ENCODE data around the gene KPNA2. TPM values are rescaled to one million over a fixed set of nuclear protein-coding genes. Genes with fewer than 3 reads are reported as not detected.
"Not testable (repeated sequence)": the region's sequence is repeated elsewhere in the genome, so short reads cannot be mapped to it uniquely, and the experiment has no call there.

Gene KPNA2
- total RNA-seq, 2 donors from 2014 or later = 136 to 227 TPM

DNA sequence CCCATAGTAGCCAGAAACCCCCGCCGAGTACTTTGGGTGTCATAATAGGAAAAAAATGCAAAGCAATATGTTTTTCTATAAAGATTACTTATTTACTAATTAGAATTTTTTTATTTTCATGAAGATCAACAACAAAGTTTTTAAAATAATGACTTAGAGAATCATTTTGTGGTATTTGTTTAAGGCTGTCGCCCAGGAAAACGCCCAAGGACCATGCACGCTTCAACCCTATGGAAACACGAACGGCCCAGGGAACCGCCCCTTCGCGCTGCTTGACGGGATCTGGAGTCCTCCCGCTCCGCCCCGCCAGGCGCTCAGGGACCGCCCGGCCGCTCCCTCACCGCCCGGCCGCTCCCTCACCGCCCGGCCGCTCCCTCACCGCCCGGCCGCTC lies 408 bp upstream of the KPNA2 start:
- Mint-ChIP-seq H3K4me1 (no peaks in the 10 kb centered on the region), H3K27ac (peak overlapping the region; percentile 95), H3K4me3 (peak overlapping the region; percentile 97), H3K36me3 (ENCODE audit: low read depth) (peaks cover 50% of the 10 kb centered on the region), H3K27me3 (no peaks in the 10 kb centered on the region), H3K9me3 (no peaks in the 10 kb centered on the region)
- peak; percentile 92 for ATAC-seq (replicated peaks)

GRCh38 chr17:68036304-68037147 lies 991 bp downstream of the KPNA2 start:
- H3K36me3 Mint-ChIP-seq (ENCODE audit: low read depth) = peaks cover 64% of the 10 kb centered on the region
- H3K4me1 Mint-ChIP-seq = no peaks in the 10 kb centered on the region
- H3K9me3 Mint-ChIP-seq = no peaks in the 10 kb centered on the region
- peak overlapping the region; percentile 95 for H3K27ac Mint-ChIP-seq
- ATAC-seq (replicated peaks) = no peak
- H3K4me3 Mint-ChIP-seq = peak overlapping the region; percentile 97
- no peaks in the 10 kb centered on the region for H3K27me3 Mint-ChIP-seq

- Mint-ChIP-seq H3K9me3 (no peaks in the 10 kb centered on the region), H3K27ac (no peak overlapping the region), H3K4me1 (no peaks in the 10 kb centered on the region), H3K36me3 (ENCODE audit: low read depth) (peaks cover 63% of the 10 kb centered on the region), H3K27me3 (no peaks in the 10 kb centered on the region), H3K4me3 (no peak overlapping the region)
- no peak for ATAC-seq (replicated peaks)
Observed at GRCh38 chr17:68047153-68047846, 11.8 kb downstream of the KPNA2 start.

GRCh38 chr17:68047890-68048542 lies 12.5 kb downstream of the KPNA2 start:
- ATAC-seq (replicated peaks); H3K27ac Mint-ChIP-seq; H3K27me3 Mint-ChIP-seq; H3K4me3 Mint-ChIP-seq; H3K4me1 Mint-ChIP-seq; H3K9me3 Mint-ChIP-seq: not testable (repeated sequence)
- H3K36me3 Mint-ChIP-seq (ENCODE audit: low read depth) = peaks cover 56% of the 10 kb centered on the region

GRCh38 chr17:68048996-68049395 lies 13.5 kb downstream of the KPNA2 start:
- Mint-ChIP-seq H3K9me3 (no peaks in the 10 kb centered on the region), H3K27me3 (no peaks in the 10 kb centered on the region), H3K4me3 (no peak overlapping the region), H3K36me3 (ENCODE audit: low read depth) (peaks cover 46% of the 10 kb centered on the region), H3K4me1 (no peaks in the 10 kb centered on the region), H3K27ac (no peak overlapping the region)
- ATAC-seq (replicated peaks) = no peak

DNA sequence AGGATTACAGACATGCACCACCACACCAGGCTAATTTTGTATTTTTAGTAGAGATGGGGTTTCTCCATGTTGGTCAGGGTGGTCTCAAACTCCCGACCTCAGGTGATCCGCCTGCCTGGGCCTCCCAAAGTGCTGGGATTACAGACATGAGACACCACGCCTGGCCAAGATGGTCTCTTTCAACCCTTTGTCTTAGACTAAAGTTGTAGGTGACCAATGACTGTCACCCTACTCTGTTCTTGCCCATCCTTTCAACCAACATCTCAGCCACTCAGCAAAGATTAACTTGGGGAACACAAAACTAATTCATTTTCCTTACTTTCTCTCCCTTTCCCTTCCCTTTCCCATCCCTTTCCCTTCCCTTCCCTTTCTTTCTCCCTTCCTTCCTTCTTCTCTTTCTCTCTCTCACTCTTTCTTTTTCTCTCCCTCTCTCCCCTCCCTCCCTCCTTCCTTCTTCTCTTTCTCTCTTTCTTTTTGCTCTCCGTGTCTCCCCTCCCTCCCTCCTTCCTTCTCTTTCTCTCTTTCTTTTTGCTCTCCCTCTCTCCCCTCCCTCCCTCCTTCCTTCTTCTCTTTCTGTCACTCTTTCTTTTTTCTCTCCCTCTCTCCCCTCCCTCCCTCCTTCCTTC lies 14.4 kb downstream of the KPNA2 start:
- H3K36me3 Mint-ChIP-seq (ENCODE audit: low read depth) = peaks cover 37% of the 10 kb centered on the region
- H3K9me3 Mint-ChIP-seq; H3K4me1 Mint-ChIP-seq; ATAC-seq (replicated peaks); H3K4me3 Mint-ChIP-seq; H3K27me3 Mint-ChIP-seq: not testable (repeated sequence)
- peak overlapping the region; percentile 43 for H3K27ac Mint-ChIP-seq

DNA sequence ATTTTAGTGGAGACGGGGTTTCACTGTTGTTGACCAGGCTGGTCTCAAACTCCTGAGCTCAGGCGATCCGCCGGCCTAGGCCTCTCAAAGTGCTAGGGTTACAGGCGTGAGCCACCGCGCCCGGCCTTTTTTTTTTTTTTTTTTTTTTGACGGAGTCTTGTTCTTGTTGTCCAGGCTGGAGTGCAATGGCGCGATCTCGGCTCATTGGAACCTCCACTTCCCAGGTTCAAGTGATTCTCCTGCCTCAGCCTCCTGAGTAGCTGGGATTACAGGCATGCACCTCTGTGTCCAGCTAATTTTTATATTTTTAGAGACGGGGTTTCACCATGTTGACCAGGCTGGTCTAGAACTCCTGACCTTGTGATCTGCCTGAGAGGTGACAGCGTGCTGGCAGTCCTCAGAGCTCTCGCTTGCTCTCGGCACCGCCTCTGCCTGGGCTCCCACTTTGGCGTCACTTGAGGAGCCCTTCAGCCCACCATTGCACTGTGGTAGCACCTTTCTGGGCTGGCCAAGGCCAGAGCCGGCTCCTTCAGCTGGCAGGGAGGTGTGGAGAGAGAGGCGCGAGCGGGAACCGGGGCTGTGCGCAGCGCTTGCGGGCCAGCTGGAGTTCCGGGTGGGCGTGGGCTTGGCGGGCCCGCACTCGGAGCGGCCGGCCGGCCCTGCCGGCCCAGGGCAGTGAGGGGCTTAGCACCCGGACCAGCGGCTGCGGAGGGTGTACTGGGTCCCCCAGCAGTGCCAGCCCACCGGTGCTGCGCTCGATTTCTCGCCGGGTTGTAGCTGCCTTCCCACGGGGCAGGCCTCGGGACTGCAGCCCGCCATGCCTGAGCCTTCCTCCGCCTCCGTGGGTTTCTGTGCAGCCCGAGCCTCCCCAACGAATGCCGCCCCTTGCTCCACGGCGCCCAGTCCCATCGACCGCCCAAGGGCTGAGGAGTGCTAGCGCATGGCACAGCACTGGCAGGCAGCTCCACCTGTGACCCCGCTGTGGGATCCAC lies 16.1 kb downstream of the KPNA2 start:
- not testable (repeated sequence) for H3K4me3 Mint-ChIP-seq; H3K4me1 Mint-ChIP-seq; ATAC-seq (replicated peaks); H3K9me3 Mint-ChIP-seq; H3K27ac Mint-ChIP-seq; H3K27me3 Mint-ChIP-seq
- H3K36me3 Mint-ChIP-seq (ENCODE audit: low read depth) = peaks cover 20% of the 10 kb centered on the region

GRCh38 chr17:68052810-68053209 lies 17.3 kb downstream of the KPNA2 start:
- Mint-ChIP-seq H3K36me3 (ENCODE audit: low read depth) (peaks cover 8% of the 10 kb centered on the region), H3K4me3 (no peak overlapping the region), H3K4me1 (no peaks in the 10 kb centered on the region), H3K9me3 (no peaks in the 10 kb centered on the region), H3K27ac (no peak overlapping the region), H3K27me3 (no peaks in the 10 kb centered on the region)
- no peak for ATAC-seq (replicated peaks)

DNA sequence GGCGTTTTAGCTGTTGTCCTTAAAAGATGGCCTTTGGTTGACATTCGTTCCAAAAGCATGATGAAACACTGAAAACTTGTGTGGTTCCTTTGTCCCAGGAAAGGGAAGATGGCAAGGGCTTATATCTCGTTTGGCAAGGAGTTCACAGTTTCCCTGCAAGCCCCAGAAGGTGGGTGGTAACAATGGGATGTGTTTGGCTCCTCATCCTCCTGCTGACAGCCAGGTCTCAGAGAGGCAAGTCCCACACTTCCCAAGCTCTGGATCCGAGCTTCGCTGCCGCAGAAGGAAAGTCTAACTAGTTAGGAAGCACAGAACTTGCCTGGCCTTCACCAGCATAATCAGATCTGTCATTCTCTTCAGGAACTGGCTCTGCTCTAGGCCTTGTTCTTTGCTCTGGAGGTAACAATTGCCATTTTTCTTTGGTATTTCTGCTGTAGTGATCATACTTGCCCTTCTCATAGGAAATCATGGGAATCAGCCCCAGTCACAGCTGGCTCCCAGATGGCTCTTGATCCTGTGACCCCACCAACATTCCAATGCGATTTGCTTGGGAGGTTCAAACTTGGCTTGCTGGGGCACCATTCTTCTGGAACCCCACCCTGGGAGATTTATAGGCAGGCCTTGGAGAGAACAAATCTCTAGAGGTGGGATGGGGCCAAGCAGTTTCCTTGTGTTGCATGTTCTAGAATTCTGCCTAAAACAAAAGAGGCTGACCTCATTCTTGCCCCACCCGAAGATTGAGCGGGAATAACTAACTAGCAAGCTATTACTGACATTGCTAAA lies 17.9 kb downstream of the KPNA2 start:
- no peaks in the 10 kb centered on the region for H3K9me3 Mint-ChIP-seq
- no peaks in the 10 kb centered on the region for H3K4me1 Mint-ChIP-seq
- H3K27me3 Mint-ChIP-seq = no peaks in the 10 kb centered on the region
- no peak overlapping the region for H3K4me3 Mint-ChIP-seq
- peaks cover 6% of the 10 kb centered on the region for H3K36me3 Mint-ChIP-seq (ENCODE audit: low read depth)
- H3K27ac Mint-ChIP-seq = no peak overlapping the region
- no peak for ATAC-seq (replicated peaks)

- Mint-ChIP-seq H3K27ac (no peak overlapping the region), H3K4me3 (no peak overlapping the region), H3K9me3 (no peaks in the 10 kb centered on the region), H3K4me1 (no peaks in the 10 kb centered on the region), H3K36me3 (ENCODE audit: low read depth) (no peaks in the 10 kb centered on the region), H3K27me3 (no peaks in the 10 kb centered on the region)
- ATAC-seq (replicated peaks) = no peak
Observed at GRCh38 chr17:68054296-68054900, 18.9 kb downstream of the KPNA2 start.

GRCh38 chr17:68057531-68057952 lies 22.0 kb downstream of the KPNA2 start:
- H3K36me3 Mint-ChIP-seq (ENCODE audit: low read depth) = no peaks in the 10 kb centered on the region
- peak; percentile 70 for ATAC-seq (replicated peaks)
- no peaks in the 10 kb centered on the region for H3K9me3 Mint-ChIP-seq
- no peak overlapping the region for H3K27ac Mint-ChIP-seq
- no peaks in the 10 kb centered on the region for H3K4me1 Mint-ChIP-seq
- H3K27me3 Mint-ChIP-seq = no peaks in the 10 kb centered on the region
- no peak overlapping the region for H3K4me3 Mint-ChIP-seq

DNA sequence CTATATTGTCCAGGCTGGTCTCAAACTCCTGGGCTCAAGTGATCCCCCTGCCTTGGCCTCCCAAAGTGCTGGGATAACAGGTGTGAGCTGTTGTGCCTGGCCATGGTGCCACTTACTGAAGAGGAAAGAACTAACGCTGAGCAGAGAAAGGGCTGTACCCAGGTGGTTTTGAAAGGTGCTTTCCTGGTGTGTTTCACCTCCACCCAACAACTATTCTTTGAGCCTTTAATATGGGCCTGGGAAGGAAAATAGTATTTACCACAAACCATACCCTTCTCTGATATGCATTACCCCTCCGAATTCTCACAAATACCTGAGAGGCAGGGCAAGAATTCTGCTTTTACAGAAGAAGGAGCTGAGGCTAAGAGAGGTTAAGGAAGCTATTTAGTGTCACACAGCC lies 24.8 kb downstream of the KPNA2 start:
- Mint-ChIP-seq H3K9me3 (no peaks in the 10 kb centered on the region), H3K27ac (no peak overlapping the region), H3K4me1 (no peaks in the 10 kb centered on the region), H3K36me3 (ENCODE audit: low read depth) (no peaks in the 10 kb centered on the region), H3K27me3 (no peaks in the 10 kb centered on the region), H3K4me3 (no peak overlapping the region)
- ATAC-seq (replicated peaks) = no peak

Measured in activated T-helper 17 cell treated with anti-CD3 and anti-CD28 coated beads, Interleukin-2, amount 50 U/mL, for 72 hours (primary cell).